CD4-positive, alpha-beta T cell treated with Interleukin-4 for 4 hours (primary cell): ENCODE measurements around the gene RD3L.

Experiments
- DNase-seq: peaks from one replicate; pipeline ENCODE4 v3.0.0-alpha.2; 2020

Gene RD3L

DNA sequence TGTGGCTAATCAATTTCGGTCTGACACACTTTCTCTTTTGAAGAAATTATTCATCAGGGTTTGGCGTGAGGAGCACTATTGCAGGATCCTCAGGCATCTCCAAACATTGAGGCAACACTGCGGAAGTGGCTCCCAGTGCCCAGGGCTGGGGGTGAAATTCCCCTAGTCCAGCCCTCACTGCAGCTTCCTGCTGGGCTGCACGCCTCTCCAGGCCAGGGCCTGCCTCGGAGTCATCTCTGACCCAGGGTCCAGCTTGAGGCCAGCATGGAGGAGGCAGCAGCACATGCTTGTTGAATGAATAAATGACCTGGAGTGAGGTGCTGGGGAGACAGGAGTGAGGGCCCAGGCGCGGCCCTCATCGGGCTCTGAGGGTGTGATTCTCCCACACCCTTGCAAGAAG, 50.1 kb downstream of the RD3L start:
- DNase-seq = no peak

DNA sequence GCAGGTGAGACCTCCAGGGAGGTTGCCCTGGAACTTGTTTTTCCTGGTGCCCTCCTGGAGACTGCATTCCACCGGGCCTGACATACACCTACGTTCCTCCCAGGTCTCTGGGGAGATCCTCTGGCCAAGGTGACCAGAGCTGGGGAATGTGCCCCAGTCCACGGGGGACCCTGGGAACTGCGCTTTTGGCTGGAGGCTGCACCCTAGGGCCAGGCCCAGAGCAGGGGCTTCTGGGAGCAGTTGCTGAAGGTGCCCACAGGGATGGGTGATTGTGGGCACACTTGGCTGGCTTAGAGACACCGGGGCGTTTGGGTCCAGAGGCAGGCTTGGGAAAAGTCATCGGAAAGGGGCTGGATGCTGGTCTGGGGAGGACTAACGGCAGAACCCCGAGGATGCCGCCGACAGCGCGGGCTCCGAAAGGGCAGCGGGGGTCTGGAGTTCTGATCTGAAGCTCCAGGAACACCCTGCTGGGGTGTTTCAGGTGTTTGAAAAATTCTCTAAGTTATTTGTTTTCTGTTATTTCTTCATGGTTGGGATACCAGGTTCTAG, 50.6 kb downstream of the RD3L start:
- DNase-seq = no peak

DNA sequence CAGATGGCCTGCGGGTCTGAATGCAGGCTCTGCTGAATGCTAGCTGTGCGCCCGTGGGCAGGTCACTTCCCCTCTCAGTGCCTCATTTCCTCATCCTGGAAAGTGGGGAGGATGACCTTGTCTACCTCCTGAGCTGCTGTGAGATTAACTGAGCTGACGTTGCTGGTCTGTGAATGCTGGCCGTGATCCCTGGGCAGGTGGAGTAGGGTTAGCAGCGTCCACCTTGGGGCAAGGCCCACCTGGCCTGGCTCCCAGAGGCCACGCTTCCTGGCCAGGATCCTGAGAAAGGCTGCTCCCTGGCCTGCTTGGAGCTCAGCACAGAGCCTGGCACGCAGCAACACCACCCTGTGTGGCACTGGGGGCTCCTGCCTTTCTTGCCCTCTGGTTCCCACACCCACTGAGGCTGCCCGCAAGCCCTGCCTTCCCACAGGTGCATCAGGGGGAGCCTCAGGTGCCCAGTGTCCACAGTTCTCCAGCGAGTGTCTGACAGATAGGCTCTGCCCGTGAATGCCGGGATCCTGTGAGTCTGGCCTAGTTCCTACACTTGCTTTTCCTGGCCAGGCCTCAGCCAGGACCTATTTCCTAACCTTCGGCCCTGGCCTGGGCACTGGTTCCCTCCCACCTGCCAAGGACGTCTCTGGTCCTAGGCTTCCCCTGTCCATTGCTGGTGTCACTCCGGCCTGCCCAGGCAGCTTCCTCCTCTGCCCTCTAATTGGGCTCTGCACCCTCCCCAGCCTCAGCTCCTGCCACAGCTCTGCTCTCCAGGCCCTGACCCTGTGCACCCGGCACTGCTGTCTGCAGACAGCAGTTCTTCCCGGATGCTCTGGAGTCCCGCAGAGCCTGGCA, 51.3 kb downstream of the RD3L start:
- DNase-seq = no peak
